Caco-2 (cell line): ENCODE results near the gene MED13L. TPM values are rescaled to one million over a fixed set of nuclear protein-coding genes. Genes with fewer than 3 reads are reported as not detected.

ENCODE experiments used
- BruUV-seq: library from RNA; stranded (reverse); fragments of 400-500 nt; replicated peaks from 2 replicates; lab custom pipeline; 2021; lab: Mats Ljungman, UMichigan
- CTCF ChIA-PET: fragments of 300-600 bp; sonication (Branson Sonifier 250); formaldehyde crosslinking; loops from one replicate; lab custom pipeline; 2022; ENCODE audit warnings: antibody characterized with exemption; lab: Charles Lee
- POLR2A ChIA-PET: fragments of 300-600 bp; sonication (Branson Sonifier 250); formaldehyde crosslinking; loops from one replicate; lab custom pipeline; 2022; ENCODE audit warnings: antibody characterized with exemption; lab: Charles Lee
- DNase-seq, 2 experiments: peaks; one replicate each; pipeline versions ENCODE4 v3.0.0 to v3.0.0-alpha.2; 2020 to 2022
- H3K27me3 ChIP-seq: replicated peaks from 2 replicates; pipeline ENCODE4 v1.6.0; 2011; ENCODE audit warnings: low read length; ENCODE audit not compliant: control insufficient read depth, insufficient read depth
- H3K36me3 ChIP-seq: 2 replicates; pipeline ENCODE4 v1.5.1; 2011; ENCODE audit warnings: low read length; ENCODE audit not compliant: control insufficient read depth, insufficient read depth
- H3K4me1 ChIP-seq: fragments of 250-450 bp; sonication (Bioruptor Pico); 2 replicates; pipeline ENCODE4 v1.5.1; 2020; ENCODE audit warnings: mild to moderate bottlenecking
- H3K4me3 ChIP-seq: 2 replicates; pipeline ENCODE4 v1.5.1; 2011; ENCODE audit warnings: low read depth, mild to moderate bottlenecking, control low read depth, low read length
- H3K9me3 ChIP-seq: fragments of 250-450 bp; sonication (Bioruptor Pico); 2 replicates; pipeline ENCODE4 v1.5.1; 2020; ENCODE audit warnings: mild to moderate bottlenecking, moderate library complexity
- H3K27ac Mint-ChIP-seq: one replicate; pipeline ENCODE4 v1.8.0; 2022; ENCODE audit warnings: mixed read lengths; ENCODE audit not compliant: unreplicated experiment
- H3K27me3 Mint-ChIP-seq: one replicate; pipeline ENCODE4 v1.8.0; 2022; ENCODE audit warnings: mixed read lengths; ENCODE audit not compliant: insufficient read depth, unreplicated experiment
- H3K36me3 Mint-ChIP-seq: one replicate; pipeline ENCODE4 v1.8.0; 2022; ENCODE audit warnings: mild to moderate bottlenecking, mixed read lengths; ENCODE audit not compliant: insufficient read depth, unreplicated experiment
- H3K4me1 Mint-ChIP-seq: one replicate; pipeline ENCODE4 v1.8.0; 2022; ENCODE audit warnings: low read depth, mixed read lengths; ENCODE audit not compliant: unreplicated experiment
- H3K4me3 Mint-ChIP-seq: one replicate; pipeline ENCODE4 v1.8.0; 2022; ENCODE audit warnings: mild to moderate bottlenecking, moderate library complexity, mixed read lengths; ENCODE audit not compliant: unreplicated experiment
- H3K9me3 Mint-ChIP-seq: one replicate; pipeline ENCODE4 v1.8.0; 2022; ENCODE audit warnings: mixed read lengths; ENCODE audit not compliant: unreplicated experiment
- intact Hi-C: fragments of 100-400 bp; cut with micrococcal nuclease; formaldehyde crosslinking; loops from one replicate; pipeline ENCODE4 v1.10.0; 2022; ENCODE audit not compliant: unreplicated experiment
- total RNA-seq: library from RNA; stranded (reverse); gene quantifications from 2 replicates; pipeline ENCODE4 v1.2.3, GENCODE V29; 2022
- TF ChIP-seq, protein P1 (sequence below), 2 experiments: fragments of 200-600 bp in 1 of 2; IDR thresholded peaks; 1 replicate in 1 of 2; 2 replicates in 1 of 2; pipeline versions ENCODE4 v1.5.1 to v1.8.0; 2011 to 2022; ENCODE audit warnings: antibody characterized with exemption in 1 of 2, control low read depth in 1 of 2, inconsistent platforms in 1 of 2, low read depth in 1 of 2, low read length in 1 of 2, mild to moderate bottlenecking in 1 of 2, moderate library complexity in 1 of 2; ENCODE audit not compliant: insufficient read depth in 1 of 2, severe bottlenecking in 1 of 2, unreplicated experiment in 1 of 2

MED13L gene
- total RNA-seq, 1 experiment from 2014 or later: 160 TPM

DNA sequence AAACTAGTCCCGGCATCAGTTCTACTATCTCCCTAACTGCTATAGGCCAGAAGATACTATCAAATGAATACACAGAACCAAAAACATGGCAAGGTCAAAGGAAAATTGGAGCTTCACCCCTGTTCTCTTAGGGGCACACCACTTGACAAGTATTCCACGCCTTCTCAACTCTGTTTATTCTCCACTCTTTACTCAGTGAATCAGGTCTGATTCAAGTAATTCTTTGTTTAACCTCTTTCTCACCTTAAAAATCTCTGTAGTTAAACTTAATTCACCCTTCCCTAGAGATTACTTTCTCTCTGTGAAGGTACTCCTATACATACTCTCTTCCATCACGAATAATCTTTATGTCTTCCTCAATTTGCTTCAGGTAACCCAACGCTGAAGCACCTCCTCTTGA, 248.9 kb downstream of the MED13L start:
- Mint-ChIP-seq H3K4me3 (no peak overlapping the region), H3K27me3 (no peaks in the 10 kb centered on the region), H3K4me1 (peaks cover 19% of the 10 kb centered on the region), H3K9me3 (no peaks in the 10 kb centered on the region), H3K36me3 (peaks cover 14% of the 10 kb centered on the region), H3K27ac (no peak overlapping the region)
- ChIA-PET POLR2A (no interaction called here), CTCF (no interaction called here)
- DNase-seq: no peak
- Histone ChIP-seq H3K4me3 (no peak overlapping the region), H3K27me3 (no peaks in the 10 kb centered on the region), H3K36me3 (no peaks in the 10 kb centered on the region), H3K9me3 (no peaks in the 10 kb centered on the region), H3K4me1 (no peaks in the 10 kb centered on the region)
- intact Hi-C loops: no loop called here
- BruUV-seq: no TSS peak
- TF ChIP-seq, protein P1, sequence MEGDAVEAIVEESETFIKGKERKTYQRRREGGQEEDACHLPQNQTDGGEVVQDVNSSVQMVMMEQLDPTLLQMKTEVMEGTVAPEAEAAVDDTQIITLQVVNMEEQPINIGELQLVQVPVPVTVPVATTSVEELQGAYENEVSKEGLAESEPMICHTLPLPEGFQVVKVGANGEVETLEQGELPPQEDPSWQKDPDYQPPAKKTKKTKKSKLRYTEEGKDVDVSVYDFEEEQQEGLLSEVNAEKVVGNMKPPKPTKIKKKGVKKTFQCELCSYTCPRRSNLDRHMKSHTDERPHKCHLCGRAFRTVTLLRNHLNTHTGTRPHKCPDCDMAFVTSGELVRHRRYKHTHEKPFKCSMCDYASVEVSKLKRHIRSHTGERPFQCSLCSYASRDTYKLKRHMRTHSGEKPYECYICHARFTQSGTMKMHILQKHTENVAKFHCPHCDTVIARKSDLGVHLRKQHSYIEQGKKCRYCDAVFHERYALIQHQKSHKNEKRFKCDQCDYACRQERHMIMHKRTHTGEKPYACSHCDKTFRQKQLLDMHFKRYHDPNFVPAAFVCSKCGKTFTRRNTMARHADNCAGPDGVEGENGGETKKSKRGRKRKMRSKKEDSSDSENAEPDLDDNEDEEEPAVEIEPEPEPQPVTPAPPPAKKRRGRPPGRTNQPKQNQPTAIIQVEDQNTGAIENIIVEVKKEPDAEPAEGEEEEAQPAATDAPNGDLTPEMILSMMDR (IDR thresholded peaks at IDR 0.05; ENCODE audit: insufficient read depth in 1 of 2, low read depth in 1 of 2, low read length in 1 of 2, severe bottlenecking in 1 of 2, unreplicated experiment in 1 of 2): no peak

DNA sequence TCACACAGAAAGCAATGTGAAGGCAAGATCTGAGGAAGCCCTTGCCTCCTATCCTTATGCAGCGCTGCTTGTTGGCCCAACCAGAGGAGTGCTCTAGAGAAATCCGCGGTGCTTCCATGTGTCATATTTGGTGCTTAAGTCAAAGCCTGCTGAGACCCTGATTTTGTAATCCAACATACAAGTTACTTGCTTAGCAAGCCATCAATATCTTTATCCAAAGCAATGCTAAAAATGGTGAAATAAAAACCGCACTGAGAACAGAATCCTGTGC, 250.0 kb downstream of the MED13L start:
- Mint-ChIP-seq H3K27ac (no peak overlapping the region), H3K4me3 (no peak overlapping the region), H3K9me3 (no peaks in the 10 kb centered on the region), H3K4me1 (peaks cover 13% of the 10 kb centered on the region), H3K27me3 (no peaks in the 10 kb centered on the region), H3K36me3 (peaks cover 11% of the 10 kb centered on the region)
- Histone ChIP-seq H3K4me3 (no peak overlapping the region), H3K4me1 (no peaks in the 10 kb centered on the region), H3K27me3 (no peaks in the 10 kb centered on the region), H3K9me3 (no peaks in the 10 kb centered on the region), H3K36me3 (no peaks in the 10 kb centered on the region)
- ChIA-PET POLR2A (no interaction called here), CTCF (no interaction called here)
- TF ChIP-seq, protein P1 (IDR thresholded peaks at IDR 0.05; ENCODE audit: insufficient read depth in 1 of 2, low read depth in 1 of 2, low read length in 1 of 2, severe bottlenecking in 1 of 2, unreplicated experiment in 1 of 2): no peak
- BruUV-seq: no TSS peak
- intact Hi-C loops: no loop called here
- no peak for DNase-seq

DNA sequence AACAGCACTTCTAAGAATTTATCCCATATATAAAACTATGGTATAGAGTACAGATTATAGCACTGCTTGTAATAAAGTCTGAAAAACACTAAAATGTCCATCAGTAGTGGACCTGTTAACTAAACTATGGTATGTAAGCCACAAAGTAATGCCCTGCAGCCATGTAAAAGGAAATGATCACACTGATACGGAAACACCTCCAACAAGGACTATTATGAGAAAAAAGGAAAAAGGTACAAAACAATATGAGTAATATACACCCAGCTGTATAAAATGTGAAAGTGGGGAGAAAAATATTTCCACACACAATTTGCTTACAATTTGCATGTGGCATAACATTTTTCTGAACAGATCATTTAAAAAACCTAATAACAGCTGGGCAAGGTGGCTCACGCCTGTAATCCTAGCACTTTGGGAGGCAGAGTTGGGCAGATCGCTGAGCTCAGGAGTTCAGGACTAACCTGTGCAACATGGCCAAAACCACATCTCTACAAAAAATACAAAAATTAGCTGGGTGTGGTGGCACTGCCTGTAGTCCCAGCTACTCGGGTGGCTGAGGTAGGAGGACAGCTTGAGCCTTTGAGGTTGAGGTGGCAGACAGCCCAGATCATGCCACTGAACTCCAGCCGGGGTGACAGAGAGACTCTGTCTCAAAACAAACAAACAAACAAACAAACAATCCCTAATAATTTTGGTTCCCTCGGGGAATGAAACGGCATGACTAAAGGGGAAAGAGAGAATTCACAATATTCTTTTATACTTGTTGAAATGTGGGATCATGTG, 250.5 kb downstream of the MED13L start:
- no peak overlapping the region for H3K27ac Mint-ChIP-seq

More for the DNA sequence above, 250.5 kb downstream of the MED13L start:
- intact Hi-C loops: no loop called here
- peaks cover 10% of the 10 kb centered on the region for H3K4me1 Mint-ChIP-seq
- H3K9me3 ChIP-seq: no peaks in the 10 kb centered on the region
- H3K4me1 ChIP-seq: no peaks in the 10 kb centered on the region
- no peaks in the 10 kb centered on the region for H3K9me3 Mint-ChIP-seq
- no peaks in the 10 kb centered on the region for H3K27me3 ChIP-seq
- no peaks in the 10 kb centered on the region for H3K27me3 Mint-ChIP-seq
- H3K36me3 ChIP-seq: no peaks in the 10 kb centered on the region
- H3K4me3 Mint-ChIP-seq: no peak overlapping the region
- no peak for DNase-seq
- H3K4me3 ChIP-seq: no peak overlapping the region
- TF ChIP-seq, protein P1 (IDR thresholded peaks at IDR 0.05; ENCODE audit: insufficient read depth in 1 of 2, low read depth in 1 of 2, low read length in 1 of 2, severe bottlenecking in 1 of 2, unreplicated experiment in 1 of 2): no peak
- peaks cover 13% of the 10 kb centered on the region for H3K36me3 Mint-ChIP-seq
- CTCF ChIA-PET: no interaction called here
- BruUV-seq: no TSS peak
- POLR2A ChIA-PET: no interaction called here
